Right forelimb (tissue), 1 donor: ENCODE measurements around the gene FBXW7.

Experiments
- DNase-seq: peaks from one replicate; pipeline ENCODE4 v3.0.0-alpha.2; 2018

Gene FBXW7

GRCh38 chr4:152421576-152421975 is 114.3 kb downstream of the FBXW7 start:
- no peak for DNase-seq

DNA sequence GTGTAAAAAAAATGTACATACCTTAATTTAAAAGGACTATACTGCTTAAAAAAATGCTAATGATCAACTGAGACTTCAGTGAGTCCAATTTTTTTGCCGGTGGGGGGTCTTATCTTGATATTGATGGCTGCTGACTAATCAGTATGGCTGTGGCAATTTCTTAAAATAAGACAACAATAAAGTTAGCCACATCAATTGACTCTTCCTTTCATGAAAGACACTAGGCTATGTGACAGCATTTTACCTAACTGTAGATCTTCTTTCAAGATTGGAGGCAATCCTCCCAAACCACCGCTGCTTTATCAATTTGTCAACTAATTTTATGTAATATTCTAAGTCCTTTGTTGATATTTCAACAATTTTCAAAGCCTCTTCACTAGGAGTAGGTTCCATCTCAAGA is 116.1 kb downstream of the FBXW7 start:
- no peak for DNase-seq

DNA sequence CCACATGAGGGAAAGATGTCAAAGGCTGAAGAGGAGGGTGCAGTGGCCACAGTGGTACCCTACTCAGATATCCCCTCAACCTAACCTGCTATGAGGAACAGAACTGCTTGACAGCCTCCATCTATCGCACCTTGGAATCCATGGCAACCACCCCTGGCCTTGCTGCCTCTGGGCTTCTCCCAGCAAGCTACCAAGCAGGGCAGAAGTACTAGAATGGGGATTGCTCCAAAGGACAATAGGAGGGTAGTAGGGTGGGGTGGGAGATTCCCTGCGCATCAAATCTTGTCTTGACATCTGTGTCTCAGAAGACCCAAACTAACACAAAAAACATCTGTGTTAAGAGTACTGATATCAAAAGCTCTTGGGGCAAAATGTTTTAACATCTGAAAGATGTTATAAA is 118.2 kb downstream of the FBXW7 start:
- DNase-seq, result no peak

GRCh38 chr4:152415980-152416379 is 119.9 kb downstream of the FBXW7 start:
- DNase-seq, result no peak

DNA sequence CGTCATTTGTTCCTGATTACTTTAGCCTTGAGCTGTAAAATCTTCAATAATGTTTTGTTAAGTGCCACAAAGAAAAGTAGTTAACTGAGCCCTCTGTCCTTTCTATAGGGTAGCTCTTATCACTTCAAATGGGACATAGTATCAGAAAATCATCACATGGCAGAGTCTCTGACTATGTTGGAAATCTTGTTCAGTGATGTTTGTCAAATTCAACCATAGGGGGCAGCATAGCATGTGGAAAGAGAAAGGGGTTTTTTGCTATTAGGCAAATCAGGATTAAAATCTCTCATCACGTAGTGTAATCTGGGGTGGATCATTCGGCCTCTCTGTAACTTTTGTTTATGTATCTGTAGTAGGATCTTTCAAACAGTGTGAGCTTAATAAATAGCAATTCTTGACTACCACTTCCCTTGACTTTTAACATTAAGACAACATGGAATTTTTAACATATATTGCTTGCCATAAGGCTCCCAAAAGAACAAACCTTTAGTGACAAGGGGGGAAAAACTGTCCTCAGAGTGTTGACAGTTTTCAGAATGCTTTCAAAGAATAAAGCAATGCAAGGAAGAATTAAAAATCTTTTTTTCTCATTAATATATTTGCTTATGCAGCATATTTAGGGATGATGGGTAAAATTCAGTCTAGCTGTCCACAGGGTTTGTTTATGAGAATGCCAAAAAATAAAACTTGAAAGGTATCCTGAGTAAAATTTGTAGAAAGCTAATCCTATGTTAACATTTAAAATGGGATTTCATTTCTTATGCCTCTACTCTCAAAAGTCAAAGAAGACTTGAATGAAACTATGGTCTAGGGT is 127.2 kb downstream of the FBXW7 start:
- DNase-seq, result no peak

DNA sequence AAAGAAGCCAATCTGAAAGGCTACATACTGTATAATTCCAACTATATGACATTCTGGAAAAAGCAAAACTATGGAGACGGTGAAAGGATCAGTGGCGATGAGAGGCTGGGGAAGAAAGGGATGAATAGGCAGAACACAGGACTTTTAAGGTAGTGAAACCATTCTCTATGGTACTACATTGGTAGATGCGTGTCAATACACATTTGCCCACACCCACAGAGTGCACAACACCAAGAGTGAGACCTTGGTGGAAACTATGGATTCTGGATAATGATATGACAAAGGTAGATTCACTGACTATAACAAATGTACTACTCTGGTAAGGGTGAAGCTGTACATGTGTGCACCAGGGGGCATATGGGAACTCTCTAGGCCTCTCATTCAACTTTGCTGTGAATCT is 134.5 kb downstream of the FBXW7 start:
- no peak for DNase-seq

DNA sequence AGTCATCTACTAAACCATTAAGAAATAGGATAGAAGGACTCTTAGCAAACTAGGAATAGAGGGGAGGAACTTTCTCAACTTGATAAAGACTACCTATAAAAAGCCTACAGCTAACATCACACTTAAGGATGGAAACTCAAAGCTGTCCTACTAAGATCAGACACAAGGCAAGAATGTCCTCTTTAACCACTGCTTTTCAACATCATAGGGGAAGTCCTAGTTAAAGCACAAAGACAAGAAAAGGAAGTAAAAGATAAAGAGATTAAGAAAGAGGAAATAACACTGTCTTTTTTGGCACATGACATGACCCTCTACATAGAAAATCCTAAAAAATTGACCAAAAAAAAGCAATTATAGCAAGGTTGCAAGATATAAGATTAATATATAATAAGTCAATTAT is 136.6 kb downstream of the FBXW7 start:
- no peak for DNase-seq

GRCh38 chr4:152398060-152398459 is 137.8 kb downstream of the FBXW7 start:
- DNase-seq, result no peak

- DNase-seq, result no peak
These were observed 141.1 kb downstream of the FBXW7 start for GRCh38 chr4:152394791-152395190.

DNA sequence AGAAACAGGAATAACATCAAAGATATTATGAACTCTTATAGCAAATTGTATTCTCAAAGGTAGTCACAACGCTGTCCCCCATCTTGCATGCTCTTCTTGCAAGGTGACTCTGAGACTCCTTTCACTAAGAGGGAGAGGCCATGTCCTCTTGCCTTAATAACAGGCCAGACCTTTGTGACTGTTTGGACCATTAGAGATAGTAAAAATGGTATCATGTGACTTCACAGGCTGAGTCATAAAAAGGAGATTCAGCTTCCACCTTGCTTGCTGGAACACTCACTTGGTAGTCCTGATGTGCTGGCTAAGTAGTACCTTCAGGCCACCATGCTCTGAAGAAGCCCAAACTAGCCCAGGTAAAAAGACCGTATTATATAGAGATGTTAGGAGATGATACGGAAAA is 143.8 kb downstream of the FBXW7 start:
- no peak for DNase-seq

- DNase-seq, result no peak
These were observed 145.7 kb downstream of the FBXW7 start for GRCh38 chr4:152390216-152390615.

DNA sequence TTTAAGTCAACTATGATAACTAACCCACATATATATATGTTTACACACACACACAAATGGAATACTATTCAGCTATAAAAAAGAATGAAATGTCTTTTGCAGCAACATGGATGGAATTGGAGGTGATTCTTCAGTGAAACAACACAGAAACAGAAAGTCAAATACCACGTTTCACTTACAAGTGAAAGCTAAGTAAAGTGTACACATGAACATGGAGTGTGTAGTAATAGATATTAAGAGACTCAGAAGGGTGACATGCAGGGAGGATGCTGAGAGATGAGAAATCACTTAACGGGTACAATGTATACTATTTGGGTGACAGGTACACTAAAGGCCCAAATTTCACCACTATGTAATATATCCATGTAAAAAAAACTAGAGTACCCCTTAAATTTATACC is 146.5 kb downstream of the FBXW7 start:
- DNase-seq, result no peak

GRCh38 chr4:152385551-152385950 is 150.3 kb downstream of the FBXW7 start:
- no peak for DNase-seq

DNA sequence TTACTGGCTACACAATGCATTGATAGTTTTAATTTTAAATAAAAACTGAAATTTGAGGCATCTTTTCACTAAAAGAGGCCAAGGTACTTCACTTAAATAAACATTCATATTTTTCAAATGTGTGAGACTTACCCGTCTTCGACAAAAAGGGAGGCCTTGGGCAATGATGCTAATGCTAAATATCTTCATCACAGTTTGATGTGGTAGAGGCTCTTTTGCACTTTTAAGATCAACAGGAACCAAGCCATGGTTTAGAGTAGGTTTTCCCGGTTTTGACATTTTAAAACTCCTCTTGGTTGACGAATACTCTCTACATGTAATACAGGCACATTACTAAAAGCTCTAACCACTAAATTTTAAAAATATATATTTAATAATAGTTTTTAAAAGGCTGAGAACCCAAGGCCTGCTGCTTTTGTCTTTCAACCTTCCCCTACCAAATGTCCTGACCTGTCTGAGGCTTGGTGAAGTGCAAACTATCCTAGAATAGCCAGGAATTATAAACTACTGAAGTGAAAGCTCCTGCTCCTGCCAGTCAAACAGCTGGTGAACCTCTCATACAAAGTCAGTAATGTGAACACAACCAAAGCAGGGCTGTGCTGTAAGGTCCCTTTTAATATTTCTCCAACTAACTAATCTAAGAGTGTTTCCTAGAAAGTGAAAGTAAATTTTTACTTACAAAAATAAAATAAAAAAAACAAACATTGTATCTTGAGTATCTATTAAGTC is 153.7 kb downstream of the FBXW7 start:
- no peak for DNase-seq

DNA sequence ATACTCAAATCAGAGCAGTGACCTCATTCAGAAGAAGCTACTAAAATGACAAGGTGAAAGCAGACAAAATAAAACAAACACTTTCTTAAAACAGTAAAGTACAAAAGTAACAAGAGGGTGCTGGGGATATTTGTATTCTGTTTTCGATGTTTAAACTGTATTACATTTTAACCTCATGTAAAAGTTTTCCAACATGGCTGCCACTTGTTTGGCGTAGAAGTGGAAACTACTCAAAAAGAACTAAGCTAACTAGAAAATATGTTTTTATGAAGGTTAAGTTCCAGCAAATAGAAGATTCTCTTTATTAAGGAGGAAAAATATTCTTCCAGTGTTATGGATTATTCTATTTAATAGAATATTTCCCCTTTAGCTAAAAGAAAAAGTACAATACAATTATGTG is 155.0 kb downstream of the FBXW7 start:
- DNase-seq, result no peak

GRCh38 chr4:152380185-152380584 is 155.7 kb downstream of the FBXW7 start:
- DNase-seq, result no peak

DNA sequence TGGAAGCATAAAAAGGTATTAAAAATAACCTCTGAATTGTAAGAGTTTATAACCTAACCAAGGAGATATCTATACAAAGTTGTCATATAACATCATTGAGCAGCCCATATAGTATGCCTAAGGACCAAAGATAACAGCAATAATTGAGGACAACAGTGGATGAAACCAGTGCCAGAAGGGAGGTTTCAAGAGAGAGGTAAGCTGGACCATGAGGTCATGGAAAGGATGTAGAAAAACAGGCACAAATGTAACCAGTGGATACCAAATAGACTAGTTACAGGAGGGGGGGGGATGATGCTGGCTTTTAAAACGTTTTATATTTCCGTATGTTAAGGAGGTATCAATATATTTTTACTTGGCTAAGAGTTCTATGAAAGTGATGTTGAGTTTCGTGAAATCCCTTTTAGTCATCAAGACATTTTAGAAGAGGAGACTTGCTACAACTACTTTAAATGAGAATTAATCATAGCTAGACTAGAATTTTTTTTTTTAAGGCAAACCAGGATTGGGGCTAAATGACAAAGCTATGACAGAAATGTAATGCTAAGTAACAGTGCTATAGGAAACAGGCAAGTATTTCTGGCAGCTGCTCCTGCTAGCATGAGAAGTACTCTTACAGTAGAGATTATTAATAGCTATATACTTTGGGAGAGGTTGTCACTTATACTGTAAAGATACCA is 161.1 kb downstream of the FBXW7 start:
- DNase-seq, result no peak

DNA sequence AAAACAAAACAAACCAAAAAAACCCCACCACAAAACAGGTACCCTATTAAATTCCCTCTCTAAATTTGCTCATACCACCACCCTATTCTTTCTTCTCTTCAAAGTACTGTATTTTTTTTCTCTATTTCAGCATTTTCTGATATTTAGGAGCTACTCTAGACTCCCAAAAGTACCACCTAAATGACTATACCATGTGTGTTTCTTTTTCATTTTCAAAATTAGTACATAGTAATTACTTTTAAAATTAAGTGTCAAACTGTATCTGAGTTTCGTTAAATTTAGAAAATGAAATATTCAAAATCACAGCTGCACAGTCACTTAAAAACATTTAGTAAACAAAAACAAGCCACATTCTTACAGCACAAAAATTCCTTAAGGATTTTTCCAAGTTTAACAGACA is 161.7 kb downstream of the FBXW7 start:
- DNase-seq, result no peak

DNA sequence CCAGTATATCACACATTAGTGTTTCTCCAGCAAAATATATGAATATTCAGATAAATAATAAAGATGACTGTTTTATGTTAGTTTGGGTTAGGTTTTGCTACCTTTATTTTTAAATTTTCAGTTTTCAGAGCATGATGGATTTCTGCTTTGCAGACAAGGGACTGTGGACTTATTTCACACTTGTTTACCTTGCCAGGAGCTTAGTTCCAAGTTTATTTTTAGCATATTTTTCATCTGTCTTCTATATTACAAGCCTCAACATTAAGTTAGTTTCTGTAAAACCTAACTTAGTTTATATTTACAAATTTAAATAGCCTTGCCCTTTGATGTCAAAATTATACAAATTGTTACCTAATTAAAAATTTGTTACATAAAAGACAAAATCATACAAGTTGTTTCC is 163.4 kb downstream of the FBXW7 start:
- no peak for DNase-seq

DNA sequence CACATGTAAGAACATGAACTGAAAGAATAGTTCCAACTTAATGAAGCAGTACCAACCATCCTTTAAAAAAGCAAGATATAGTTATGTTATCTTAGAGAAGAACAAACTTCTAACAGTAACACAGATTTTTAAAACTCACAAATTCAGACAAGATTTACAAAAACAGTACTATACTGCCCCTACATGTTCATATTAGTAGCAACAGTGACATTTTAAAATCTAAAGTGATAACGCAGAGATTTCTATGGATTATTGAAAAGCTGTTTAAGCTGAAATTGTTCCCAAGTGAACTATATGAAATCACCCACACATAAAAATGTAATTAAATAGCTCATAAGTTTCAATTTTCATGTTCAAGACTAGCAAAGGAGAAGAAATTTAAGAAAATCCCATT is 166.0 kb downstream of the FBXW7 start:
- DNase-seq, result no peak

- DNase-seq, result no peak
These were observed 166.5 kb downstream of the FBXW7 start for GRCh38 chr4:152369203-152369901.

GRCh38 chr4:152368001-152368400 is 167.9 kb downstream of the FBXW7 start:
- DNase-seq, result no peak

DNA sequence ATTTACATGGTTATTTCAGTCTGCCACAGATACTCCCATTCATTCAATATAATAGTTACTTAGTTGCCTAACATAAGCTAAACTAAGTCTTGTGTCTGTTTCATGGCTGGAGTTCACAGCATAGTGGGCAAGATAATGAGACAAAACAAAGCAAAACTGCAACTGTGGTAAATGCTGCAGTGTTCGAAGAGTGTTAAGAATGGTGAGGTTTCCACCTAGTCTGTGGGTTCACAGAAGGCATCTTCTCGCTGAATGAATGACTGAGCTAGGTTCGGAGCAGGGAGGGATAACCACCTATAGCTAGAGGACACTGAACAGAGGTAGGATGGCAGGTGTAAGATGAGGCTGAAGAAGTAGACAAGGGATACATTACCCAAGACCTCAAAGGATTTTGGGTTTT is 171.0 kb downstream of the FBXW7 start:
- no peak for DNase-seq
